ENCODE measurements around the gene NAGA.

Gene NAGA

DNA sequence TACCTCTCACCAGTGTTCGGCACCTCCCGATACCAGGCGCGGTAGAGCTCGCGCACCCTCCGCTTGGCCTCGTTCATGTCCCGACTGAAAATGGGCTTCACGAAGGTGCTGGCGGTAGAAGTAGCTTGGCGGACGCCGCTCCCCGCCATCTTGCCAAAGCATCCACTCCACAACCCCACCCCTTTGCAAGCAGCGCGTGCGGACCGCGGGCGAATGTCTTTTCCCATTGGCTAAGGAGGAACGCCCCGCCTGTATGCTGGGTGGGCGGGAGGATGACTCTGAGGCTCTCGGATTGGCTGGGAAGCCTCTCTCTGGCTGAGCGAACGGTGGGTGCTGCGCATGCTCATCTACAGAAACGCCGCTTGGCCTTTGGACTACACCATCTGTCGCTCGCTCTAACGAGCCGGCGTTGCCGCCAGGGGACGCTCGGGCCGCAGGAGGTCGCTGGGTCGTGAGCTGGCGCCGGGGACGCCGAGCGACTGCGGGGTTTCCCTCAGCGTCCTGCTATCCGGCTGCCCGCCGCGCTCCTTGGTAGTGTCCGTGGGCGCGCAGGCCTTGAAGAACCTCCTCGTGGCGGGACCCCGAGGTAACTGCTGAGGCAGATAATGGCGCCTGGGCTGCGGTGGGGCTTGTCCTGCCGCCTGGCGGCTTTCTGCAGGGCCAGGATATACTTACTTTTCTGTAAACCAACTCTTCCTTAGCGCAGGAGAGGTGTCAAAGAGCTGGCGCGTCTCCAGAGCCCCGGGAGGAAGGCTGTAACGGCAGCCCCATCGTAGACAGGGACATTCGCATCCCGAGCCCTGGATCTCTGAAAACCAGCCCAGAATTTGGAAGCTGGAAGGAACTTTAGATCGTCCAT lies 20.2 kb upstream of the NAGA start, which contains the start of gene NDUFA6:
NDUFA6 (minus strand) TSS at position 177 of the 859 bp plus-strand sequence; CDS start at position 149, 28 bp downstream.
- TF ChIP-seq POU2F2 (IDR thresholded peaks at IDR 0.05; ENCODE audit: low read depth, low read length) = no peak
- TF ChIP-seq PAX5 (IDR thresholded peaks at IDR 0.05; ENCODE audit: insufficient read depth, low read length, severe bottlenecking) = no peak
- TF ChIP-seq POLR2AphosphoS5 (IDR thresholded peaks at IDR 0.05; ENCODE audit: low read depth, low read length) = peak; percentile 88
- no peak for TF ChIP-seq SPI1 (IDR thresholded peaks at IDR 0.05; ENCODE audit: low read depth, low read length)
- TF ChIP-seq POLR2A (IDR thresholded peaks at IDR 0.05; ENCODE audit: low read depth, low read length) = peak; percentile 95
- TF ChIP-seq TAF1 (IDR thresholded peaks at IDR 0.05; ENCODE audit: low read depth, low read length) = peak; percentile 95
- DNase-seq (ENCODE audit: insufficient read length, low spot score) (peak; percentile 96), FAIRE-seq (peak; percentile 99)

DNA sequence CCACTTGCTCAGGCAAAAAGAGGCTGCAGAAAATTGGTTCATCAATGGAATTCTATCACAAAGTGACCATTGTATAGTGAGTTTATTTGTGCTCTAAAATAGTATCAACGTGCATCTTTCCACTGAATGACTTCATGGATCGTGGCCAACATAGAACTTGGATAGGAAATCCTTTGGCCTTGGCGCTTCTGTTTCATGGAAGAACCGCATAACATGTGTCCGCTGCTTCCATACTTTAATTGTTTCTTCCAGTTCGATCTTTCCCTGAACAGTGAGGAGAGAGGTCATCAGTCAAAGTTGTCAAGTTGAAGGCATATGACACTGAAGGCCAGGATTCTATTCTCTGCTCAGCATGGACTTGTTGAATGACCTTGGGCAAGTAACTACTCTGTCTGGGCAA lies 15.4 kb upstream of the NAGA start:
- no peak for FAIRE-seq
- no peak for DNase-seq (ENCODE audit: insufficient read length, low spot score)
- TF ChIP-seq PAX5 (IDR thresholded peaks at IDR 0.05; ENCODE audit: insufficient read depth, low read length, severe bottlenecking) (no peak), TAF1 (IDR thresholded peaks at IDR 0.05; ENCODE audit: low read depth, low read length) (no peak), POLR2A (IDR thresholded peaks at IDR 0.05; ENCODE audit: low read depth, low read length) (no peak; the same call in 1 of the 2 replicates), POLR2AphosphoS5 (IDR thresholded peaks at IDR 0.05; ENCODE audit: low read depth, low read length) (no peak), SPI1 (IDR thresholded peaks at IDR 0.05; ENCODE audit: low read depth, low read length) (no peak), POU2F2 (IDR thresholded peaks at IDR 0.05; ENCODE audit: low read depth, low read length) (no peak)

DNA sequence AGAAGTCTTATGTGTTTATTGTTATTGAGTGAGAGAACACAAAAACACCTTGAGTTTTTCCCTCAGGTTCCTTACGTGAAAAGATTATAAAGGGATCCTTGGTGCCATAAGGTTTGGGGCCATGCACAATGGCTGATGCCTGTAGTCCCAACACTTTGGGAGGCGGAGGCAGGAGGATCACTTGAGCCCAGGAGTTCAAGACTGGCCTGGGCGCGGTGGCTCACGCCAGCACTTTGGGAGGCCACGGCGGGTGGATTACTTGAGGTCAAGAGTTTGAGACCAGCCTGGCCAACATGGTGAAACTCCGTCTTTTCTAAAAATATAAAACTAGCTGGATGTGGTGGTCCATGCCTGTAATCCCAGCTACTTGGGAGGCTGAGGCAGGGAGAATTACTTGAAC lies 14.3 kb upstream of the NAGA start:
- no peak for TF ChIP-seq POLR2A (IDR thresholded peaks at IDR 0.05; ENCODE audit: low read depth, low read length)
- TF ChIP-seq POU2F2 (IDR thresholded peaks at IDR 0.05; ENCODE audit: low read depth, low read length) = no peak
- TF ChIP-seq SPI1 (IDR thresholded peaks at IDR 0.05; ENCODE audit: low read depth, low read length) = no peak
- TF ChIP-seq PAX5 (IDR thresholded peaks at IDR 0.05; ENCODE audit: insufficient read depth, low read length, severe bottlenecking) = no peak
- TF ChIP-seq TAF1 (IDR thresholded peaks at IDR 0.05; ENCODE audit: low read depth, low read length) = no peak
- peak; percentile 13; the same call in 1 of the 2 replicates for TF ChIP-seq POLR2AphosphoS5 (IDR thresholded peaks at IDR 0.05; ENCODE audit: low read depth, low read length)
- DNase-seq (ENCODE audit: insufficient read length, low spot score) (no peak), FAIRE-seq (no peak)

DNA sequence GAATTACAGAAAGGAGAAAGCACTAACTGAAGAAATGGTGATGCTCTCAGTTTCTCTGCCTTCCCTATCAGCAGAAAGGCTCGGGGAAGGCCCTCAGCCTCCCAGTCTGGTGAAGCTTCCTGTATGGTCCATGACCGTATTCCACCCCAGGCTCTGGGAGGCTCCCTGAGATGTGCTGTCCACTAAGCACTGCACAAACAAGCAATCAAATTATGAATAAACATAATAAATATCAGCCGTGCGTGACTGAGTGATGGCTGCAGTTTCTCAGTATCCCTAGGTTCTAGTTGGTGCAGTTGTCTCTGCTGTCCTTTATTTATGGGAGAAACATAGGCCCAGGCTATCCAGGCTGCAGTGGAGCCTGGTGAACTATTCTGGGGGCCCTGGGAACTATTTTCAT lies 12.5 kb upstream of the NAGA start:
- no peak for TF ChIP-seq POLR2A (IDR thresholded peaks at IDR 0.05; ENCODE audit: low read depth, low read length)
- no peak for FAIRE-seq
- no peak for DNase-seq (ENCODE audit: insufficient read length, low spot score)

DNA sequence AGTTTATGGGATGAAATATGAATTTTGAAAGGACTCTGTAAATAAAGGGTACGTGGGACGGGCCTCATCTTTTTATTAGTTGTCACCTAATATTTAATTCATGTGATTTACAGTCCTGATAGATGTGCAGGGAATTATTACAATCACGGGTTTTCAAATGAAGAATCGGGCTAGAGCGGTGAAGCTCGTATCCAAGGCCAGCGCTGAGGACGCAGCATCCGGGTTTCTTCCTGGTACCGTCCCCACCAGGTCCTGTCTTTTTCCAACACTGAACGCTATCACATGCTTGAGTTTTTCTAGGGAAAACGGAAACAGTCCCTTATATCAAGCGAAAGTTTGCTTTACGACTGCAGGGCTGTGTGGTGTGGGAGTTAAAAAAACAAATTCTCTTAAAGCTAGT lies 9.7 kb upstream of the NAGA start:
- FAIRE-seq (no peak), DNase-seq (ENCODE audit: insufficient read length, low spot score) (no peak)
- TF ChIP-seq POLR2AphosphoS5 (IDR thresholded peaks at IDR 0.05; ENCODE audit: low read depth, low read length) = no peak
- TF ChIP-seq SPI1 (IDR thresholded peaks at IDR 0.05; ENCODE audit: low read depth, low read length) = no peak
- no peak for TF ChIP-seq PAX5 (IDR thresholded peaks at IDR 0.05; ENCODE audit: insufficient read depth, low read length, severe bottlenecking)
- no peak for TF ChIP-seq POU2F2 (IDR thresholded peaks at IDR 0.05; ENCODE audit: low read depth, low read length)
- TF ChIP-seq POLR2A (IDR thresholded peaks at IDR 0.05; ENCODE audit: low read depth, low read length) = no peak
- TF ChIP-seq TAF1 (IDR thresholded peaks at IDR 0.05; ENCODE audit: low read depth, low read length) = no peak

DNA sequence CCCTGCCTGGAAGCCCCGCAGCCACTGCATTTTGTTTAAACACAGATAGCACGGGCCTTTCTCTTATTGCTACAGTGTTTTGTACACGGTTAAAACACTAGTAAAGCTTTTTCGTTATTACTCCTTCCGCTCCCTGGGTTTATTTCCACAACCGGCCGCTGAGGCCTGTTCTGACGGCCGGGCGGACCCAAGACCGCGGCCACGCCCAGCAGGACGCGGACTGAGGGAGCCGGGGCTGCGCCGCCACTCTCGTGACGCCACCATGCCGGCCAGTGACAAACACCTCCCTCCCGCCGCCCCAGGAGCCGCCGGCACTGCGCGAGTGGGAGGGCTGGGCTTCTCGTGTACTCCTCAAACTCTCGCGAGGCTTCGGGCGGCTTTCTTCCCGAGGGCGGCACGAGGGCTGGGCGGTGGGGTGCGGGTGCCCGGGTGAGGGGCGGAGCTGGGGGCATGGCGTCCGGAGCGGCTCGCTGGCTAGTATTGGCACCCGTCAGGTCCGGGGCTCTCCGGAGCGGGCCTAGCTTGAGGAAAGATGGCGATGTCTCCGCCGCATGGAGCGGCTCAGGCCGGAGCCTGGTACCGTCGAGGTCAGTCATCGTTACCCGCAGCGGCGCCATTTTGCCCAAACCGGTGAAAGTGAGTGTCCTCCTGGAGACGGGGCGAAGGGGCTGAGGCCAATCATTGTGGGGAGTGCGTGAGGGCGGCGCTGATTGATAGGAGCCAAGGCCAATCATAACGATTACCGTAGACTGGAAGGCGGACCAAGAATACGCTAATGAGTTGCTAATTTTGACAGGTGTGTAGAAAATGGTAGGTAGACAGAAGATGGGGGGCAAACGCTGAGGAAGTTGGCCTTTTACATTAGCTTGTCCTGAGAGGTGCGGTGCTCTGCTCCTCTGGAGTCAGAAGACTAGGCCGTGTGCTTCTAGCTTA lies 9.0 kb upstream of the NAGA start, which contains the start of gene SMDT1:
SMDT1 (plus strand) TSS at position 382 of the 933 bp plus-strand sequence; CDS start at position 451, 69 bp downstream.
- TF ChIP-seq POLR2A (IDR thresholded peaks at IDR 0.05; ENCODE audit: low read depth, low read length) = peak; percentile 89
- TF ChIP-seq POLR2AphosphoS5 (IDR thresholded peaks at IDR 0.05; ENCODE audit: low read depth, low read length) = peak; percentile 92
- TF ChIP-seq TAF1 (IDR thresholded peaks at IDR 0.05; ENCODE audit: low read depth, low read length) = peak; percentile 99
- TF ChIP-seq PAX5 (IDR thresholded peaks at IDR 0.05; ENCODE audit: insufficient read depth, low read length, severe bottlenecking) = no peak
- TF ChIP-seq SPI1 (IDR thresholded peaks at IDR 0.05; ENCODE audit: low read depth, low read length) = peak; percentile 36
- peak; percentile 82 for TF ChIP-seq POU2F2 (IDR thresholded peaks at IDR 0.05; ENCODE audit: low read depth, low read length)
- FAIRE-seq = peak; percentile 100
- peak; percentile 98 for DNase-seq (ENCODE audit: insufficient read length, low spot score)

DNA sequence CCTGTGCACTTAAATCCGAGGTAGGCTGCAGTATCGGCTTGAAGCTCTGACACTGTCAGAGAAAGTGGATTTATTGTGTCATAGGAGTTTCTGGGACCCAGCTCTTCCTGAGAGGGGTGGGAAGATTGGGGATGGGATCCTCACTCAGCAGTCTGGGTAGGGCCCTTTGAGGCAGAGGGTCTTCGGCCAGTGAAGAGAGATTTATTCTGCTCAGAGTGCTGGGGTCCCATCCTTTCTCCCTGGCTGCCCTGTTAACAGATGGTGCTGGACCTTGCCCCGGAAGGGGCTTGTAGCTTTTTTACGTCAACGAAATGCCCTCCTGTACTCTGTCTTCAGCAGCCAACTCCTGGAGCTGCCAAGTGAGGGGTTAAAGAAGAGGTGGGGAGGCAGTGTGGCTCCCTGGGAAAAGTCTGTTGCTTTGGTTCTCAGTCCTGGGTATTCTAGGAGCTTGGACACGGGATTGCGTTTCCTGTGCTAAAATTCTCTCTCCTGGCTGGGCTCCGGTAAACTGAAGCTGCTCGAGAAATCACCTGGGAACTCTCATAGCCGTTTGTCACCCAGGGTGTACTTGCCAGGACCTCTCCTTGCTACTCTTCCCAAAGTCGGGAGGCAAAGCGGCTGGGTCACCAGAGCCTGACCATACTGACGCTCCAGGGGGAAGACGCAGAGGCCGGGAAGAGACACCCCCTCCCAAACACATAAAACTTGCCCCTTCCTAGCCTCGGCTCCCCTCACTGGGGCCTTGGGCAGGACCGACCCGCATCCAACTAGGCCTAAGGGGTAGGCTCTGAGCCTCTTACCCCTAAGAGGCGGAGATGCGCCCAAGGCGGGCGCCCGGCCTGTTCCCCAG lies 8.1 kb upstream of the NAGA start:
- peak; percentile 40 for FAIRE-seq
- no peak for TF ChIP-seq POLR2AphosphoS5 (IDR thresholded peaks at IDR 0.05; ENCODE audit: low read depth, low read length)
- no peak for TF ChIP-seq TAF1 (IDR thresholded peaks at IDR 0.05; ENCODE audit: low read depth, low read length)
- no peak for TF ChIP-seq POLR2A (IDR thresholded peaks at IDR 0.05; ENCODE audit: low read depth, low read length)
- TF ChIP-seq PAX5 (IDR thresholded peaks at IDR 0.05; ENCODE audit: insufficient read depth, low read length, severe bottlenecking) = no peak
- TF ChIP-seq POU2F2 (IDR thresholded peaks at IDR 0.05; ENCODE audit: low read depth, low read length) = no peak
- TF ChIP-seq SPI1 (IDR thresholded peaks at IDR 0.05; ENCODE audit: low read depth, low read length) = no peak
- DNase-seq (ENCODE audit: insufficient read length, low spot score) = no peak

DNA sequence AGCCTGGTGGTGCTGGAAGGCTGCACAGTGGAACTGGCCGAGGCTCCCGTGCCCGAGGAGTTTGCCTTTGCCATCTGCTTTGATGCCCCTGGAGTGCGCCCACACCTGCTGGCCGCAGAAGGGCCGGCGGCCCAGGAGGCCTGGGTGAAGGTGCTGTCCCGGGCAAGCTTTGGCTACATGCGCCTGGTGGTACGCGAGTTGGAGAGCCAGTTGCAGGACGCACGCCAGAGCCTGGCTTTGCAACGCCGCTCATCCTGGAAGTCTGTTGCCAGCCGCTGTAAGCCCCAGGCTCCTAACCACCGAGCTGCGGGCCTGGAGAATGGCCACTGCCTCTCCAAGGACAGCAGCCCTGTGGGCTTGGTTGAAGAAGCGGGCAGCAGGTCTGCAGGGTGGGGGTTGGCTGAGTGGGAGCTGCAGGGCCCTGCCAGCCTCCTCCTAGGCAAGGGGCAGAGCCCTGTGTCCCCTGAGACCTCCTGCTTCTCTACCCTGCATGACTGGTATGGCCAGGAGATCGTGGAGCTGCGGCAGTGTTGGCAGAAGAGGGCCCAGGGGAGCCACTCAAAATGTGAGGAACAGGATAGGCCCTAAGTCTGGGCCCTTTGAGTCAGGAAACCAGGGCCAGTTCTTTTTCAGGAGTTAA lies 7.0 kb upstream of the NAGA start:
- no peak for TF ChIP-seq POLR2A (IDR thresholded peaks at IDR 0.05; ENCODE audit: low read depth, low read length)
- no peak for TF ChIP-seq POU2F2 (IDR thresholded peaks at IDR 0.05; ENCODE audit: low read depth, low read length)
- TF ChIP-seq PAX5 (IDR thresholded peaks at IDR 0.05; ENCODE audit: insufficient read depth, low read length, severe bottlenecking) = no peak
- no peak for TF ChIP-seq SPI1 (IDR thresholded peaks at IDR 0.05; ENCODE audit: low read depth, low read length)
- TF ChIP-seq POLR2AphosphoS5 (IDR thresholded peaks at IDR 0.05; ENCODE audit: low read depth, low read length) = no peak
- TF ChIP-seq TAF1 (IDR thresholded peaks at IDR 0.05; ENCODE audit: low read depth, low read length) = no peak
- FAIRE-seq (no peak), DNase-seq (ENCODE audit: insufficient read length, low spot score) (no peak)
